GM19238 (cell line): ENCODE results near the gene EIF4A3.
"Not testable (repeated sequence)": the region's sequence is repeated elsewhere in the genome, so short reads cannot be mapped to it uniquely, and the experiment has no call there.

Experiments used
- DNase-seq: peaks from one replicate; pipeline ENCODE4 v3.0.0; 2011; ENCODE audit warnings: low spot score; ENCODE audit not compliant: insufficient read length

The EIF4A3 gene

DNA sequence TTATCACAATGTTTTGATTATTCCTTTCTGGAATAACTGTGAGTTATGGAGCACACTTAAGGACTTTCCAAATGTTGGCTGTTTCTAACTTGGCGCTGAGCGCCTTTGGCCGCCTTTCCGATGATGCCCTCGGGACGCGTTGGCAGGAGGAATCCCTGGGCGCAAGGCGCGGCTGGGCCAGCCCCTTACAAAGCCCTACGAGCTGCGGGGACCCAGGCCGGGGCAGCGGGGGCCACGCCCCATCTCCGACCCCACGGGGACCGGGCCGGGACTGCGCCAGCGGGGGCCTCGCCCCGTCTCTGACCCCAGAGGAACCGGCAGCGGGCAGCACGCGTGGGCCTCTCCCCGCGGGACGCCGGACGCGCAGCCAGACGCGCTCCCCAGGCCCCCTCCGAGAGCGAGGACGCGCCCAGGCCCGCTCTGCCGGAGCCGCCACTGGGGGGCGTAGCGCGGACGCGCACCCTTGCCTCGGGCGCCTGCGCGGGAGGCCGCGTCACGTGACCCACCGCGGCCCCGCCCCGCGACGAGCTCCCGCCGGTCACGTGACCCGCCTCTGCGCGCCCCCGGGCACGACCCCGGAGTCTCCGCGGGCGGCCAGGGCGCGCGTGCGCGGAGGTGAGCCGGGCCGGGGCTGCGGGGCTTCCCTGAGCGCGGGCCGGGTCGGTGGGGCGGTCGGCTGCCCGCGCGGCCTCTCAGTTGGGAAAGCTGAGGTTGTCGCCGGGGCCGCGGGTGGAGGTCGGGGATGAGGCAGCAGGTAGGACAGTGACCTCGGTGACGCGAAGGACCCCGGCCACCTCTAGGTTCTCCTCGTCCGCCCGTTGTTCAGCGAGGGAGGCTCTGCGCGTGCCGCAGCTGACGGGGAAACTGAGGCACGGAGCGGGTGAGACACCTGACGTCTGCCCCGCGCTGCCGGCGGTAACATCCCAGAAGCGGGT is 45.6 kb downstream of the EIF4A3 start, which contains the start of gene GAA:
TSS of gene GAA (plus strand) at position 571 of the 935 bp plus-strand sequence. CDS start 3,006 bp downstream, outside the sequence.
- DNase-seq = peak; percentile 98

DNA sequence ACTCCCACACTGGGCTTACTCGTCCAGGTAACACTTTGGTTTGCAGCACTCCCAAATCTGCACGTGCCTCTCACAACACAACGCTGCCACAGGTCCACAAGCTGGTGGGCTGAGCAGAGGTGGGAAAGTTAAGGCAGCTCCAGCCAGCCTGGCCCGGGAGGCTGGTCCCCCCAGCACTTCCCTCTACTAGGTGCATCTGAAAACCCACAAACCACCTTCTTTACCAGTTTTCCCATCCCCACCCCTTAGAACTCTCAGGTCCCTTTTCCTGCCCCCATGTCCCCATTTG is 46.9 kb downstream of the EIF4A3 start:
- DNase-seq = no peak

DNA sequence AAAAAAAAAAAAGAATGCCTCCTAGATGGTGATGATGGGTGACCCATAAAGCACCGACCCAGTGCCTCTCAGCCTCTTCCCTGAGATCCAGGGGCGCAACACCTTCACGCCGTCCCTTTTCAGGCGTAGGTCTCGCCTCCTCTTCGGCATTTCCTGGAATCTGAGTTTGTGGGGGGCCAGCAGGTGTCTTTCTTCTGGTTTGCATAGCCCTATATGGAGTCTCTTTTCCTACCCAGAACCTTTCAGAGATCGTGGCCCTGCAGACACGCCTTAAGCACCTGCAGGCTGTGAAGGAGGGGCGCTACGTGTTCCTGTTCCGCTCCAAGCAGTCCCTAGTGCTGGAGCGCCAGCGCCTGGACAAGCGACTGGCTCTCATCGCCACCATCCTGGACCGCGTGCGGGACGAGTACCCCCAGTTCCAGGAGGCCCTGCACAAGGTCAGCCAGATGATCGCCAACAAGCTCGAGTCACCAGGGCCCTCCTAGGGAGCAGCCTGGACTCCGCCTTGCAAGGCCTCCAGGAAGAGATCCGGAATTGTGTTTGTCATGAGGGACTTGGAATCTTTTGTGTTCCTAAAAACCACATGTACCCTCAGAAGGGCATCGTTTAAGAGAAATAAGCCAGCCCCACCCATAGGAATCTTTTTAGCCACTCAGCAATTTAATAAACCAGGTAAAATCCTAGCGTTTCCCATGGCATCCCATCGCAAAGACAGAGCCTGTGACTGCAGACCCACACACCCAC is 47.5 kb downstream of the EIF4A3 start:
- no peak for DNase-seq

DNA sequence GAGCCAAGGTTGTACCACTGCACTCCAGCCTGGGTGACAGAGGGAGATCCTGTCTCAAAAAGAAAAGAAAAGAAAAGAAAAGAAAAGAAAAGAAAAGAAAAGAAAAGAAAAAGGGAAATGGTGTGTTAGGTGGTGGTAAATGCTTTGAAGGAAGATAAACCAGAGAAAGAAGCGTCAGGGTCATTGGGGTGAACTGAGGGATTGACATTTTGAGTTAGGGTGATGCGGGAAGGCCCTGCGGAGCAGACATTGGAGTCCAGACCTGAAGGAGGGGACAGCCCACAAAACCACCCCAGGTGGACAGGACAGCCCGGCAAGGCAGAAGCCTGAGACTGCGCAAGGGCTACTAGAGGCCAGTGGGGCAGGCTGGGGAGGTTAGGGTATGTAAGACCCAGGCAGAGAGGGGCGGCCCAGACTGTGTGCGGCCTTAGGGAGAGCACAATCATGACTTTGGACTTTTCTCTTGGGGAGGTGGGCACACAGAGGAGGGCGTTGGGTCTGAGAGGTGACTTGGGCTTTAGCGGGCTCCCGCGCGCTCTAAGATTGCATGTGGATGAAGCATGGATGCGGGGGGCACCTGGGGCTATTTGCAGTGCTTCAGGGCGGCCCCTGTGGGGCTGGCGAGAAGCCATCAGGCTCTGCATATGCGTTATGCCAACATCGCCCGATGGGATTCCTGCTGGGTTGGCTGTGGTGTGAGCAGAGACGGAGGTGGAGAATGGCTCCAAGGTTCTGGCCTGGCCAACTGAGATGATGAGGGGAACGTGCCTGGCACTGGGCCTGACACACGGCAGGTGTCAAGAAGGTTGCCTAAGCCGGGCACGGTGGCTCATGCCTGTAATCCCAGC is 48.9 kb downstream of the EIF4A3 start:
- DNase-seq = no peak

DNA sequence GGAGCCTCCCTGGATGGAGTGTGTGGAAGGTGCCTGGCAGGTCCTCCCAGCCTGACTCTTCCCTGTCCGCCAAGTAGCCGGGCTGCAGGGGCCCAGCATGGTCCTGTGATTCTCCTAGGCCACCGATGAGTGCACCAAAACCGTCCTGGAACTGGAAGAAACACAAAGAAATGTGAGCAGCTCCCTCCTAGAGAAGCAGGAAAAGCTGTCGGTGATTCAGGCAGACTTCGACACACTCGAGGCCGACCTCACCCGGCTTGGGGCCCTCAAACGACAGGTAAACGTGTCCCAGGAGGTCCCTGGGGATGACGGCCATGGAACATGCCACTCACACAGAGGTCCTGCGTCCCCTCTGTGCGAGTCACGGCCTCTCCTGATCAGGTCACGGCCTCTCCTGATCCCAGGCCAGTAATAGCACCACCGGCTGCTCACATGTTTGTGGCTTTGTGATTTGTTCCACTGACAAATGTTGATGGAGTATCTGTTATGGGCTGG is 49.8 kb downstream of the EIF4A3 start:
- no peak for DNase-seq

DNA sequence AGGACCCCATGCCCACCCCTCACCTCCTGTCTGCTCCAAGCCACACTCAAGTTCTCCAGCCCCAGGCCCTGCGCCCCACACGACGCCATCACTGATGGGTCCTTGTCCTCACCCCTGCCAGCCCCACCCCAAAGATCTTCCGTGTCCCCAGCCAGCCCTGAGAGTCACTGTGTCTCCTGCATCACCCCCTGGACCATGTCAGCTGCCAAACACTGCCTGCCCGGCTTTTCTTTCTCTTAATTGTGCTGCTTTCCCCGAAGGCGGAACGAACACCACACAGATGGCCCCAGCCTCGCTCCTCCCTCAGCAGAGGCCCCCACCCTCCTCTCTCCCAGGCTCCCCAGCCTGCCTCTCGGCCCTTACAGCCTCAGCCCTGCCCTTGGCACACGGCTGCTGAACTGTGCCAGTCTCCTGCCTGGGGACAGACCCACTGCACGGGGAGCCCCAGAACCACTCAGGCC is 50.3 kb downstream of the EIF4A3 start:
- no peak for DNase-seq

DNA sequence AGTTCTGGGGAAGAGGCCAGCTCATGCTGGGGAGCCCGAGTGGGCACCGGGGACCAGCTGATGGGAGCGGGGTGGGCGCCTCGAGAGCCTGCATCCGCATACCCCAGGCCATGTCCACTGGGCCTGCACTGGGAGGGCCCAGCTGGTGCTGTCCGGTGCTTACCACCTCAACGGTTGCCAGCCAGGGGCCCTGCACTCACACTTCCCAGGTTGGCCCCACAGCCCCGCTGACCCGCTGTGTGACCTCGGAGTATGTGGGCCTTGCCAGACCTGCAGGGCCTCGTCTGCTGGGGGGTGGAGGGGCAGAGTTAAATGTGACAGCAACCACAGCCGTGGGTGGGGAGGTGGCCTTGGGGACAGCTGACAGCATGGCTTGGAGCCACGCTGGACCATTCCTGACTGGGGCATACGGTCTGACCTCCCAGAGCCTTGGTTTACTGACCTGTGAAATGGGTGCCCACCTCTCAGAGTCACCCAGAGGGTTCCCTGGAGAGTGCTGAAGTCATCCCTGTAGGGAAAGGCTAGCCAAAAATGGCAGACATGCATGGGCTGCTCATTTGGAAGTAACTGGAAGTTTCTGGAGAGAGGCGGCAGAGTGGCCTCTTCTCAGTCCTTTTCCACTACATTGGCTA is 51.0 kb downstream of the EIF4A3 start:
- DNase-seq = no peak

DNA sequence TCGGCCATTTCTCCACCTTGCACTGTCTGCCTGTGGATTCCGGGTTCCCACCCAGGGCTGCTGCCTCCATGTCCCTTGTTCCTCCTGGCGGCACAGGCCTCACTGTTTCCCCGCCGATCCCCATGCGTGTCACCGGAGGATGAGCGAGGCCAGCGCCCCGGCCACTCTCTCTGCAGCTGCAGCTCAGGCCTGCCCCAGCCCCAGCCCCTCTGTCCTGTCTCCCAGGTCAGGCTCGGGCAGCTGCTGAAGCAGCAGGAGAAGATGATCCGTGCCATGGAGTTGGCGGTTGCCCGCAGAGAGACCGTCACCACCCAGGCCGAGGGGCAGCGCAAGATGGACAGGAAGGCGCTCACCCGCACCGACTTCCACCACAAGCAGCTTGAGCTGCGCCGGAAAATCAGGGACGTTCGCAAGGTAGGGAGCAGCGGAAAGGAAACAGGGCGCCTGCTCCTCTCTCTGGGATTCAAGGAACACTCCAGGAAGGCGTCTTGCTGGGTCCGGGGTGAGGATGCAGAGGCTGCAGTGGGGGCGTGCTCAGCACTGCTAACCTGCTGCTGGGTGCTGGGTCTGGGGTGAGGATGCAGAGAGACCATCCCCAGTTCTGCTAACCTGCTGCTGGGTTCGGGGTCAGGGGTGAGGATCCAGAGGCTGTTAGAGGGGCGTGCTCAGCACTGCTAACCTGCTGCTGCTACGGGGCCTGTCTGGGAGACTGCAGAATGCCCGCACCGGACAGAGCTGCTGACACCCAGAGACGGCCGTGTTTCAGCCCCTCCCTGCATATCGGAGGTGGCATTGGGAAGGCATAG is 51.7 kb downstream of the EIF4A3 start:
- DNase-seq = no peak

DNA sequence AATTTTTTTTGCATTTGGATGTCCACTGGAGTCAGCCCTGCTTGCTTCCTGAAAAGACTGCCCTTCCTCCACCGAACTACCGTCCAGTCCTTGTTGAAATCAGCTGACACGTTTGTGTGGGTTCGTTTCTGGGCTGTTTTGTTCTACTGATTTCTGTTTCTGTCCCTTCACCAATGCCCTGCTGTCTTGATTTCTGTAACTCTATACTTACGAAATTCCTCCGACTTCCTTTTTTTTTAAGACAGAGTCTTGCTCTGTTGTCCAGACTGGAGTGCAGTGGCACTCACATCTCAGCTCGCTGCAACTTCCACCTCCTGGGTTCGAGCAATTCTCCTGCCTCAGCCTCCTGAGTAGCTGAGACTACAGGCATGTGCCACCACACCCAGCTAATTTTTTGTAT is 54.0 kb downstream of the EIF4A3 start:
- no peak for DNase-seq

DNA sequence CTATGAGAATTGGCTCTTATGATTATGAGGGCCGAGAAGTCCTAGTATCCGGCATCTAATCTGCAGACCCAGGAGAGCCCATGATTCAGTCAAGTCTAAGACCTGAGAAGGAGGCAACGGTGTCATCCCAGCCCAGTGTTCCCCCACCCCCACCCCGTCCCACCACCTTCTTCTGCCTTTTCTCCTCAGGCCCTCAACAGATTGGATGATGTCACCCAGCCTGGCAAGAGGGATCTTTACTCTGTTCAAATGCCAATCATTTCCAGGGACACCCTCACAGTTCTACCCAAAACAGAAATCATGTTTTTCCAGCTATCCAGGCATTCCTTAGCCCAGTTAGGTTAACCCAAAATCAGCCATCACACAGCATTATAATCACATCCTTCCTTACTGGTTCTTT is 55.6 kb downstream of the EIF4A3 start:
- DNase-seq = no peak

DNA sequence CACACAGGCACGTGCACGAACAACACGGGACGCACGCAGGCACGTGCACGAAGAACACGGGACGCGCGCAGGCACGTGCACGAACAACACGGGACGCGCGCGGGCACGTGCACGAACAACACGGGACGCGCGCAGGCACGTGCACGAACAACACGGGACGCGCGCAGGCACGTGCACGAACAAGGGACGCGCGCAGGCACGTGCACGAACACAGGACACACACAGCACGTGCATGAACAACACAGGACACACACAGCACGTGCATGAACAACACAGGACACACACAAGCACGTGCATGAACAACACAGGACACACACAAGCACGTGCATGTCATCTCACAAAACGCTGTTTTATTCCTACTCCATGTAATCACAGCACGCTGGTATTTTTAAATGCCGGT is 56.8 kb downstream of the EIF4A3 start:
- DNase-seq = not testable (repeated sequence)

DNA sequence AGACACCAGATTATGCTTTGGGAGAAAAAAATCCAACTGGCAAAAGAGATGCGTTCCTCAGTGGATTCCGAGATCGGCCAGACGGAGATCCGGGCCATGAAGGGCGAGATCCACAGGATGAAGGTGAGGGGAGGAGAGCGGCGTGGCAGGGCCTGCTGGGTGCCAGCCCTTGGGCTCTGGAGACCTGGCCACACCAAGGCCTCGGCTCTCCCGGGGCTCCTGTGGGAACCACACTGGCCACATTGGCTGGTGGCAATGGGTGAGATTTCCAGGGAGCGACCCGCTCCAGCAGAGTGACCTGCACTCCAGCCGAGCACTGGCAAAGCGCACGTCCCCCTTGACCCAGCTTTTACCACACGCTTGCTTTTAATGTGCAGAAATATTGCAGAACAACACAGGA is 57.2 kb downstream of the EIF4A3 start:
- DNase-seq = no peak

DNA sequence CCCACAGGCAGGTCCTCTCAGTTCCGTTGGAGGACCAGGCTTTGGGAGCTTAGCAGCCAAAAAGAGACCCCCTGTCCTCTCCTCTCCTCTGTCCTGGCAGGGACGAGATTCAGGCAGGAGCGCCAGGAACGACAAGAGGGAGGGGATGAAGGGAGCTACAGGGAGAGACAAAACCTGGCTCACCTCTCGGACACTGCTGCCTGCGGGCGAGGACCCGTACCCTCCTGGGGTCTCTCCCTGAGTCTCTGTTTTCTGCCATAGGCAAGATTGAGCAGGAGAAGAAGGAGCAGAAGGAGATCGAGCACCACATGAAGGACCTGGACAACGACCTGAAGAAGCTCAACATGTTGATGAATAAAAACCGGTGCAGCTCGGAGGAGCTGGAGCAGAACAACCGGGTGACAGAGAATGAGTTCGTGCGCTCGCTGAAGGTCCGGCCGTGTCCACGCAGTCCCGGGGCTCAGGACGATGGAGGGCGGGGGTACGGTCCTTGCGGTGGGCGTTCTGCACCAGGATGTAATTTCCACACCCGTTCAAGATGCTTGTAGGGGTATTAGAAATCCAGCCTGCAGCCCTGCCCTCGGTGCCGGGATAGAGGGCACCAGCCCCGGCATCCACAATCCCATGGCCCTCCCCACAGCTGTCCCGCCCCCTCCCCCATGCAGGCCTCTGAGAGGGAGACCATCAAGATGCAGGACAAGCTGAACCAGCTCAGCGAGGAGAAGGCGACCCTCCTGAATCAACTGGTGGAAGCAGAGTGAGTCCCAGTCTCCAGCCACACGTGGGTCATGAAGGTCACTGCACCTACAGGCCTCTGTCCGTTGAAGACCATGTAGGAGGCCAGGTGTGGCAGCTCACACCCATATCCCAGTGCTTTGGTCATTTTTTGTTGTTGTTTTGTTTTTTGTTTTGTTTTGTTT is 59.3 kb downstream of the EIF4A3 start:
- no peak for DNase-seq

DNA sequence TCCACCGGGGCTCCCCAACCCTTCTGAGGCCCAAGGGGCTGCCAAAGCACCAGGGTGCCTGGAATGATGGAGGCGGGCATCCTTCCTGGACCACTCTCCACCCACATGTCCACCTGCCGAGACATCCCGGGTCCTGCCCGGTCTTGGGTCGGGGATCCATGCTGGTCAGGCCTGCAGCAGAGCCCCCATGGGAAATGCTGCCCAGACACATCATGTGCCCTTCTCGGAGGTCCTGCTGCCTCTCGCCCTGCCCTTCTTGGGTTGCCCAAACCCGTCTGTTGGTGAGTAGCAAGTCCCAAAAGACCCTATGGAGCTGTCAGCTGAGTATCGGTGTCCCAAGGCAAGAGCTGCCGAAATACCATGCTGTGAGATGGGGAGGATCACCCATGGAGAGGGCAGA is 60.3 kb downstream of the EIF4A3 start:
- no peak for DNase-seq

DNA sequence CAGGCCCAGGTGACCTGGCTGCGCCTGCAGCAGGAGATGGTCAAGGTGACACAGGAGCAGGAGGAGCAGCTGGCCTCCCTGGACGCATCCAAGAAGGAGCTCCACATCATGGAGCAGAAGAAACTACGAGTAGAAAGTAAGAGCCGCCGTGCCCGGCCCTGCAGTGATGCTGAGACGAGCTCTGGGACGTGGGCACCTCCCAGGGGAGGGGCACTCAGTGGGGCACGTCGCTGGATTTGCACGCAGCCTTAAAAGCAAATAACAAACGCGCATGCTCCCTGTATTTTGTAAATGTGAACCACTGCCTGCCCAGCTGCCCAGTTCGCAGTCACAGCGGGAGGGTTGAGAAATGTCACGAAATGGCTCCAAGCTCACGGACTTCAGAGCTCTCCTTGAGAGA is 60.8 kb downstream of the EIF4A3 start:
- no peak for DNase-seq

DNA sequence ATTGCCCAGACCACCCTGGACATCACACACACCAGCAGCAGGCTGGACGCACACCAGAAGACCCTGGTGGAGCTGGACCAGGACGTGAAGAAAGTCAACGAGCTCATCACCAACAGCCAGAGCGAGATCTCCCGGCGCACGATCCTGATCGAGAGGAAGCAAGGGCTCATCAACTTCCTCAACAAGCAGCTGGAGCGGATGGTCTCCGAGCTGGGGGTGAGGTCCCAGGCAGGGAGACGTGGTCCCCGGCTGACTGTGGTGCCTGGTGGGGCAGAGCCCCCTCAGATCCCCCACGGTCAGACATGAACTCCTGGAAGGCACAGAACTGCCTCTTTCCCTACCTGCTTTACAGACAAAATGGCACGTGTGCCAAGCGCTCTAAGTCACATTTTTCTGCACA is 62.2 kb downstream of the EIF4A3 start:
- DNase-seq = no peak
